Liver (tissue), 9 donors: Measurements from ENCODE around the gene PAPPA. TPM values are rescaled to one million over a fixed set of nuclear protein-coding genes. Genes with fewer than 3 reads are reported as not detected.

Source experiments
- DNase-seq: peaks from one replicate; pipeline ENCODE4 v3.0.0-alpha.2; 2017; ENCODE audit warnings: low spot score
- H3K27ac ChIP-seq, 2 donors: one replicate each; pipeline ENCODE4 v1.7.0; 2013; ENCODE audit warnings: inconsistent platforms in 2 of 2, low read length in 2 of 2, control low read depth in 1 of 2, low read depth in 1 of 2, mild to moderate bottlenecking in 1 of 2
- H3K27me3 ChIP-seq, 4 donors: one replicate each; pipeline versions ENCODE4 v1.6.1 to v1.7.0; 2013; ENCODE audit warnings: low read length in 3 of 4, inconsistent platforms in 1 of 4, mild to moderate bottlenecking in 1 of 4, moderate library complexity in 1 of 4; ENCODE audit not compliant: control insufficient read depth in 4 of 4, insufficient read depth in 4 of 4
- H3K36me3 ChIP-seq, 4 donors: one replicate each; pipeline versions ENCODE4 v1.6.1 to v1.7.0; 2013; ENCODE audit warnings: low read length in 3 of 4, mild to moderate bottlenecking in 3 of 4, low read depth in 1 of 4, moderate library complexity in 1 of 4; ENCODE audit not compliant: control insufficient read depth in 4 of 4, insufficient read depth in 3 of 4
- H3K4me1 ChIP-seq, 4 donors: one replicate each; pipeline versions ENCODE4 v1.6.1 to v1.7.0; 2013; ENCODE audit warnings: low read length in 3 of 4, mild to moderate bottlenecking in 3 of 4, moderate library complexity in 1 of 4; ENCODE audit not compliant: control insufficient read depth in 4 of 4, insufficient read depth in 4 of 4
- H3K4me3 ChIP-seq, 3 donors: one replicate each; pipeline versions ENCODE4 v1.6.1 to v1.7.0; 2013; ENCODE audit warnings: low read length in 3 of 3, control low read depth in 1 of 3, low read depth in 1 of 3, mild to moderate bottlenecking in 1 of 3
- H3K9ac ChIP-seq, 2 donors: one replicate each; pipeline ENCODE4 v1.7.0; 2013; ENCODE audit warnings: low read length in 2 of 2, mild to moderate bottlenecking in 2 of 2, moderate library complexity in 2 of 2, control low read depth in 1 of 2, low read depth in 1 of 2
- H3K9me3 ChIP-seq, 4 donors: one replicate each; pipeline versions ENCODE4 v1.6.1 to v1.7.0; 2013; ENCODE audit warnings: low read length in 3 of 4; ENCODE audit not compliant: control insufficient read depth in 4 of 4
- CTCF ChIP-seq: fragments of 150-350 bp; IDR thresholded peaks from 2 replicates; pipeline ENCODE4 v1.5.1; 2017; ENCODE audit warnings: improper control_type of control experiment, low read depth, low read length; ENCODE audit not compliant: missing input control
- FOXA1 ChIP-seq: IDR thresholded peaks from 2 replicates; pipeline ENCODE4 v1.6.1; 2016; ENCODE audit warnings: antibody characterized with exemption
- FOXA2 ChIP-seq: IDR thresholded peaks from 2 replicates; pipeline ENCODE4 v1.6.1; 2016; ENCODE audit warnings: antibody characterized with exemption
- GABPA ChIP-seq, 2 donors: IDR thresholded peaks in 1 of 2; conservative IDR thresholded peaks in 1 of 2; 2 replicates each; pipeline ENCODE4 v1.6.1; 2016; ENCODE audit warnings: antibody characterized with exemption in 2 of 2, mild to moderate bottlenecking in 1 of 2, moderate library complexity in 1 of 2
- HNF4A ChIP-seq, 2 donors: conservative IDR thresholded peaks; 2 replicates each; pipeline ENCODE4 v1.6.1; 2016; ENCODE audit warnings: antibody characterized with exemption in 2 of 2, mild to moderate bottlenecking in 2 of 2
- JUND ChIP-seq, 2 donors: IDR thresholded peaks; 2 replicates each; pipeline ENCODE4 v1.6.1; 2016; ENCODE audit warnings: antibody characterized with exemption in 2 of 2
- NR2F2 ChIP-seq: IDR thresholded peaks from 2 replicates; pipeline ENCODE4 v1.6.1; 2016; ENCODE audit warnings: antibody characterized with exemption
- RAD21 ChIP-seq, 2 donors: IDR thresholded peaks; 2 replicates each; pipeline ENCODE4 v1.6.1; 2016; ENCODE audit warnings: antibody characterized with exemption in 2 of 2, mild to moderate bottlenecking in 2 of 2
- REST ChIP-seq: IDR thresholded peaks from 2 replicates; pipeline ENCODE4 v1.6.1; 2016; ENCODE audit warnings: antibody characterized with exemption, mild to moderate bottlenecking
- RXRA ChIP-seq, 2 donors: IDR thresholded peaks; 2 replicates each; pipeline ENCODE4 v1.6.1; 2017 to 2018; ENCODE audit warnings: antibody characterized with exemption in 2 of 2, mild to moderate bottlenecking in 1 of 2
- TAF1 ChIP-seq: conservative IDR thresholded peaks from 2 replicates; pipeline ENCODE4 v1.6.1; 2016; ENCODE audit warnings: antibody characterized with exemption, mild to moderate bottlenecking
- YY1 ChIP-seq: IDR thresholded peaks from 2 replicates; pipeline ENCODE4 v1.6.1; 2016; ENCODE audit warnings: antibody characterized with exemption, mild to moderate bottlenecking
- ZBTB33 ChIP-seq: IDR thresholded peaks from 2 replicates; pipeline ENCODE4 v1.6.1; 2016; ENCODE audit warnings: antibody characterized with exemption
- WGBS: extraction: QIAGEN DNeasy Blood & Tissue Kit; methylation state at CpG from one replicate; pipeline ENCODE4 v1.1.7; 2013; 5-methylcytosine and 5-hydroxymethylcytosine counted together
- polyA plus RNA-seq, 2 donors: library from polyadenylated mRNA; stranded (reverse) in 1 of 2; unstranded in 1 of 2; fragments of 200-250 nt in 1 of 2; fragments of >200 nt in 1 of 2; fragmentation: Nextera tagmentation in 1 of 2; extraction: Ambion mirVana in 1 of 2; gene quantifications; one replicate each; pipeline versions ENCODE4 v1.2.1 to v1.2.3, GENCODE V29; 2013 to 2015
- total RNA-seq, 2 donors: library from RNA; depleted of rRNA; stranded (reverse); fragments of >200 nt; gene quantifications; one replicate each; pipeline ENCODE4 v1.2.3, GENCODE V29; 2014
- donor health status: healthy.
- donor health status: healthy.
- donor health status: healthy.
- donor health status: healthy.
- donor health status: healthy.

PAPPA gene
- total and polyA plus RNA-seq, 4 donors = 0.03 to 0.33 (median 0.20) TPM

GRCh38 chr9:116279230-116279629 is 125.6 kb downstream of the PAPPA start:
- Histone ChIP-seq H3K4me1 (peaks cover 0 to 3% (median 0%) of the 10 kb centered on the region in 4 donors), H3K9me3 (no peaks in the 10 kb centered on the region), H3K27ac (no peak overlapping the region), H3K27me3 (peaks cover 0 to 5% (median 0%) of the 10 kb centered on the region in 4 donors), H3K4me3 (no peak overlapping the region), H3K9ac (no peak overlapping the region), H3K36me3 (no peaks in the 10 kb centered on the region)
- DNase-seq = no peak
- TF ChIP-seq CTCF (no peak), RXRA (IDR thresholded peaks at IDR 0.05) (no peak), NR2F2 (no peak), HNF4A (conservative IDR thresholded peaks at IDR 0.05) (no peak), GABPA (IDR thresholded peaks at IDR 0.05 in 1 of 2, conservative IDR thresholded peaks at IDR 0.05 in 1 of 2) (no peak), FOXA1 (no peak), TAF1 (no peak)
- WGBS = 47% methylated on average over 11 of the region's 11 CpGs

- Histone ChIP-seq H3K36me3 (no peaks in the 10 kb centered on the region), H3K4me3 (no peak overlapping the region), H3K9me3 (no peaks in the 10 kb centered on the region), H3K9ac (no peak overlapping the region), H3K27ac (no peak overlapping the region), H3K4me1 (peaks cover 0 to 3% (median 0%) of the 10 kb centered on the region in 4 donors), H3K27me3 (no peaks in the 10 kb centered on the region)
- DNase-seq = no peak
- TF ChIP-seq RAD21 (IDR thresholded peaks at IDR 0.05) = no peak
- TF ChIP-seq REST = no peak
- TF ChIP-seq FOXA2 = no peak
- WGBS = 93% methylated on average over 1 of the region's 1 CpG
These were observed 126.9 kb downstream of the PAPPA start for GRCh38 chr9:116280529-116280928.

- H3K4me3 ChIP-seq = no peak overlapping the region
- no peaks in the 10 kb centered on the region for H3K27me3 ChIP-seq
- WGBS = 90% methylated on average over 1 of the region's 1 CpG
- H3K9me3 ChIP-seq = no peaks in the 10 kb centered on the region
- H3K36me3 ChIP-seq = no peaks in the 10 kb centered on the region
- TF ChIP-seq ZBTB33 (no peak), YY1 (no peak), CTCF (no peak), RAD21 (IDR thresholded peaks at IDR 0.05) (no peak), REST (no peak), JUND (IDR thresholded peaks at IDR 0.05) (no peak)
- no peak overlapping the region for H3K27ac ChIP-seq
- H3K4me1 ChIP-seq = peaks cover 0 to 3% (median 0%) of the 10 kb centered on the region in 4 donors
- no peak for DNase-seq
- H3K9ac ChIP-seq = no peak overlapping the region
These were observed 129.0 kb downstream of the PAPPA start for GRCh38 chr9:116282597-116282996.
